HCT116 (cell line): ENCODE measurements around the gene COL4A1.

ENCODE experiments used
- SIN3A ChIP-seq: IDR thresholded peaks from 2 replicates; pipeline ENCODE4 v1.6.1; 2012; ENCODE audit warnings: low read depth
- SP1 ChIP-seq: IDR thresholded peaks from 2 replicates; pipeline ENCODE4 v1.6.1; 2012; ENCODE audit warnings: low read depth

- TF ChIP-seq SIN3A: no peak
- no peak for TF ChIP-seq SP1
Observed at GRCh38 chr13:110279684-110280083, 27.3 kb downstream of the COL4A1 start.
